ENCODE results near the gene LOX.

The LOX gene

GRCh38 chr5:122051569-122051968 lies 26.5 kb downstream of the LOX start:
- DNase-seq: no peak

GRCh38 chr5:122050959-122051358 lies 27.1 kb downstream of the LOX start:
- no peak for DNase-seq

DNA sequence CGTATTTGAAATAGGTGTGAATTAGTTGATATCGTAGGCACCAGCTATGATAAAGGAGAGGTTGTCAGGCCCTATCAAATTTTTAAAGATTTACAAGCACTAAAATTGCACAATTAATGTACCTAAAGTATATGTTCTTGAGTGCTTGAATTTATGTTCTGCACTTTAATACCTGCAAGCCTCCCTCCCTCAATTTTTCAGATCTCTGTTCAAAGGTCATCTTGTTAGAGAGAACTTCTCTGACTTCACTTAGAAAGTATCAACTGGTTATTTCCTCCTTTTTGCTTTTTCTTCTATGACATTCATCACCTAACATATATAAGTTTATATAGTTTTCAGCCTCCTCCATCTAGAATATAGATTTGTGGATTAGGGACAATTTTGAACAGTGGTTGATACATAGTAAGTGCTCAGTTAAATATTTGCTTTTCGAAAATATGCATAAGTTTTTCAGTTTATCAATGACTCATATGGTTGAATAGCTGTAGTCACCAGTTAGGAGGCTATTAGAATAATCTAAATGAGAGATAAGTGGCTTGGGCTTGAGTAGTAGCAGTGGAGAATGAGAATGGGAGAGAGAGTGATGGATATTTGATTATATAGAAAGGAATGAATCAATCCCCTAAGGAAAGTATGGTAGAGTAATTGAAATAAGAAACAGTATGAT lies 37.3 kb downstream of the LOX start:
- no peak for DNase-seq

DNA sequence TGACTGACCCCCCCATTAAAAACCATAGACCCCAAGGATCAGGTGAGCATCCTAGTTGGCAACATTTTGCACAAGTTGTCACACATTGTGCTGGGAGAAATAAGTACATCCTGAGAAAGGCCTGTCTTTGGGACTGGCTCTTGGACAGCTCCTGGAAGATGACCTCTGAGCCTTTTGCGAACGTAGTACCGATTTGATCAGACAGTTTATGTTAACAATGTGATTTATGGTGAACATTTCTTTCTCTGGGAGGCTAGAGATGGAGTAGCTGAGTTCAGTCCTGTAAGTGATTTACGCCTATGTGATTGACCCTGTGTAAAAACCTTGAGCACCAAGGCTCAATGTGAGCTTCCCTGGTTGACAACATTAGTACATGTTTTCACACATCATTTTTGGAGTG lies 41.7 kb downstream of the LOX start:
- DNase-seq: no peak

DNA sequence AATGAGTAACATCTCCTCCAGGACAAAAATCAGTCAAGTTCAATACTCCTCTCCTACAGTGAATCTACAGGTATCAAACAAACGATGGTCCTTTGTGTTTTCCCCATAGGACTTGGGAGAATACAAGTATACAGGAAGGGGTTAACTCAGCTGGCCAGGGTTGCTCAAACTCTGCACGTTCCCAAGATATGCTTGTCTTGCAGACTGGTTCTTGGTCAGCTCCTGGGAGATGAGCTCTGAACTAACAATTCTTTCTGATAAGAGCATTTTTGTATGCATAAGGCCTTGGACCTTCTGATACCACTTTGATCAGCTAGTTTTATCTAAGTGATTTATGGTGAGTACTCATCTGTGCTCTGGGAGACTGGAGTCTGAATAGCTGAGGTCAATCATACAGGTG lies 42.1 kb downstream of the LOX start:
- DNase-seq: no peak

- no peak for DNase-seq
Measured at GRCh38 chr5:122031836-122032235, 46.2 kb downstream of the LOX start.

DNA sequence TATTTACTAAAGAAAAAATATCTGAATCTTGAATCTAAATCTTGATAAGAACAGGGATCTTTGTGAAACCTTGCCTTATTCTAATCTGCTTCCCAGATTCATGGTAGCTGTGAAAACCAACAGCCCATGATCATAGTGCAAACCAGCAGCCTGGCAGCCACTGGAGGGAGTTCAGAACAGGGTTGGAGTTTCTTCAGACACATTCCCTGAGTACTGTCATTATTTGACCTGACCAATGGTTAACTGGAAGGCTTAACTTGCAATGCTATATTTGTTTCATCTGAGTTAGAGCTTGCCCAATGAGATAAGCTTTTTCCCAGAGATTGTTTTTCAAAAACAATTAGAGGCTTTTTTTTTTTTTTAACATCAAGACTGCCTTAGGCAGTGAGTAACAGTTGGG lies 47.8 kb downstream of the LOX start:
- DNase-seq: no peak

DNA sequence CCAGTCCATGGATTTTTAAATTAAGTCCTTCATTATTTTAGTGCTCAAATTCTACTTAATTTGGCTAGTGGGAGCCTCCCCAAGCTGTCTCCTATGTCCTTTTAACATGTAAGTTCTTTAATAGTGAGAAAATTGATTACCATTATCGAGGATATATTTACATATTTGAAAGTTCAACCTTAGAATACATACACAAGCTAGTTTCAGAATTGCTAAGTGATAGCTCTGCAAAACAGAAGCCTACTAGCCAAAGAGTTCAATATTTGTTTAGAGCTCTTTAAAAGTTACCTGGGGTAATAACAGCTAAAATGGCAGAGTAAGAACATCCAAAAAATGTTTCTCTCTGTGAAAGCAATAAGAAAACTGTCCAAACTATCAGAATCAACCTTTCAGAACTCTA lies 48.2 kb downstream of the LOX start:
- DNase-seq: no peak

GRCh38 chr5:122022966-122023365 lies 55.1 kb downstream of the LOX start:
- no peak for DNase-seq

DNA sequence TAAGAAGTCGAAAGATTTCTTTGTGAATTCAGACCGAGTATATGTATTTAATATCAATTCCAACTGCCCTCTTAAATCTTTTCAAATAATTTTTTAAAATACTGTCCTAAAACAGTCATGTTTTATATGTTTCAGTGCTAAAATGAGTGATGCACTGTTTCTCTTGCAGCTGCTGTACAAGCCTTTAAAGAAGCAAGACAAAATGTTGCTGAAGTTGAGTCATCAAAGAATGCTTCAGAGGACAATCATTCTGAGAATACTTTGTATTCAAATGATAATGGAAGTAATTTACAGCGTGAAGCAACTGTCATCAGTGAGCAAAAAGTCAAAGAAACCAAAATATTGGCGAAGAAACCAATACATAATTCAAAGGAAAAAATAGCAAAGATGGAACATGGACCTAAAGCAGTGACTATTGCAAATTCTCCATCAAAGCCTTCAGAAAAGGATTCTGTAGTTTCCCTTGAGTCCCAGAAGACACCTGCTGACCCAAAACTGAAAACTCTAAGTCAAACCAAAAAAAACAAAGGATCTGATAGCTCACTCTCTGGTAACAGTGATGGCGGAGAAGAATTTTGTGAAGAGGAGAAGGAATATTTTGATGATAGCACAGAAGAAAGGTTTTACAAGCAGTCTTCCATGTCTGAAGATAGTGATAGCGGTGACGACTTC lies 58.0 kb downstream of the LOX start:
- DNase-seq: no peak

- no peak for DNase-seq
Measured at GRCh38 chr5:122015471-122015870, 62.6 kb downstream of the LOX start.

GRCh38 chr5:122014236-122014935 lies 63.7 kb downstream of the LOX start:
- no peak for DNase-seq
